Vagina (tissue), 2 donors: Measurements from ENCODE around the gene ANKRD60.

Source experiments
- POLR2A ChIP-seq, 2 donors: fragments of 450-650 bp; IDR thresholded peaks; one replicate each; pipeline ENCODE4 v1.6.1; 2017; ENCODE audit warnings: antibody characterized with exemption in 2 of 2, mild to moderate bottlenecking in 2 of 2, moderate library complexity in 2 of 2
- TF ChIP-seq, protein P1 (sequence below), 3 experiments: fragments of 450-650 bp in 2 of 3; fragments of 200-600 bp in 1 of 3; sonication (generic) in 1 of 3; IDR thresholded peaks; one replicate each; pipeline ENCODE4 v1.5.1; 2017 to 2019; ENCODE audit warnings: antibody characterized with exemption in 3 of 3, mild to moderate bottlenecking in 2 of 3, moderate library complexity in 2 of 3

DNA sequence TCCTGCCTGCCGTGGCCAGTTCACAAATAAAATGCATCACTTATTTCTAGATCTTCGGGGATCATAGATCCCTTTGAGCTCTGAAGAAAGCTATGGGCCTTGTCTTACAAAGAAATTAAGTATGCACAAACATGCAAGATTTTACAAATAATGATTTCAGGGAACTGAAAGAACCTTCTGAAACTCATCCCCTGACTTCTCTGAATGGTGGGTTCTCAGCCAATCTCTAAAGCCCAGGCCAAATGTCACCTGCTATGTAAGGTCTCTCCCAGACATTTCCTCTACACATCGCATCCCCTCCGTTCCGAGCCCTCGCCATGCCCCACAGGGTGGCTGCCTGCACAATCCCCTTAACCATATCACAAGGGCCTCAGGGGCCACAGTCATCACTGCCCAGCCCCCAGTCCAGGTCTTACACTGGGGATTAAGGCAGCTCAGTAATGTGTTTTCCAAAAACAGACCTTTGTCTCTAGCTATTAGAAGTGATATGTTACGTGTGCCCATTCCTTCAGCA is 16.1 kb upstream of the ANKRD60 start:
- TF ChIP-seq, protein P1, sequence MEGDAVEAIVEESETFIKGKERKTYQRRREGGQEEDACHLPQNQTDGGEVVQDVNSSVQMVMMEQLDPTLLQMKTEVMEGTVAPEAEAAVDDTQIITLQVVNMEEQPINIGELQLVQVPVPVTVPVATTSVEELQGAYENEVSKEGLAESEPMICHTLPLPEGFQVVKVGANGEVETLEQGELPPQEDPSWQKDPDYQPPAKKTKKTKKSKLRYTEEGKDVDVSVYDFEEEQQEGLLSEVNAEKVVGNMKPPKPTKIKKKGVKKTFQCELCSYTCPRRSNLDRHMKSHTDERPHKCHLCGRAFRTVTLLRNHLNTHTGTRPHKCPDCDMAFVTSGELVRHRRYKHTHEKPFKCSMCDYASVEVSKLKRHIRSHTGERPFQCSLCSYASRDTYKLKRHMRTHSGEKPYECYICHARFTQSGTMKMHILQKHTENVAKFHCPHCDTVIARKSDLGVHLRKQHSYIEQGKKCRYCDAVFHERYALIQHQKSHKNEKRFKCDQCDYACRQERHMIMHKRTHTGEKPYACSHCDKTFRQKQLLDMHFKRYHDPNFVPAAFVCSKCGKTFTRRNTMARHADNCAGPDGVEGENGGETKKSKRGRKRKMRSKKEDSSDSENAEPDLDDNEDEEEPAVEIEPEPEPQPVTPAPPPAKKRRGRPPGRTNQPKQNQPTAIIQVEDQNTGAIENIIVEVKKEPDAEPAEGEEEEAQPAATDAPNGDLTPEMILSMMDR (IDR thresholded peaks at IDR 0.05): no peak
- no peak for TF ChIP-seq POLR2A (IDR thresholded peaks at IDR 0.05)
